Femur (tissue), 1 donor: ENCODE results near the gene ZBTB38.

Experiments used
- DNase-seq: peaks from one replicate; pipeline ENCODE4 v3.0.0-alpha.2; 2017

Gene ZBTB38

DNA sequence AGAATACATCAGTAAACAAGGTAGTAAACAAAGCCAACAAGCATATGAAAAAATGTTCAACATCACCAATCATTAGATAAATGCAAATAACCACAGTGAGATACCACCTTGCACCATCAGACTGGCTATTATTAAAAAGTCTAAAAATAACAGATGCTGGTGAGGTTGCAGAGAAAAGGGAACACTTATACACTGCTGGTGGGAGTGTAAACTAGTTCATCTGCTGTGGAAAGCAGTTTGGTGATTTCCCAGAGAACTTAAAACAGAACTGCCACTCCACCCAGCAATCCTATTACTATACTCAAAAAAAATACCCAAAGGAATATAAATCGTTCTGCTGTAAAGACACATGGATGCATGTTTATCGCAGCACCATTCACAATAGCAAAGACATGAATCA, 30.3 kb upstream of the ZBTB38 start:
- DNase-seq: no peak

DNA sequence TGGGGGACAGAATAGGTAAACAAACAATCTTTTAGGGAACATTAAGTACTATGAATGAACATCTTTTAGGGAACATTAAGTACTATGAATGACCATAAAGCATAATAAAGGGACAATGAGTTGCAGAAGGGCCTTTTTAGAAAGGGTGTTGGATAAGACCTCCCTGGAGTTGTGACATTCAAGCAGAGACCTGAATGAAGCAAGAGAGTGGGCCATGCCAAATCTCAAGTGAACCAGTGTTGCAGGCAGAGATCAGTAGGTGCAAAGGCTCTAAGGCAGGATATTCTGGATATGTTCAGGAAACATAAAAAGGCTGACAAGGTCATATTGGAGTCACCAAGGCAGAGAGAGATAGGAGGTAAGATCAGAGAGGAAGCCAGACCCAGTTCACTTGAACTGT, 29.4 kb upstream of the ZBTB38 start:
- DNase-seq: no peak

DNA sequence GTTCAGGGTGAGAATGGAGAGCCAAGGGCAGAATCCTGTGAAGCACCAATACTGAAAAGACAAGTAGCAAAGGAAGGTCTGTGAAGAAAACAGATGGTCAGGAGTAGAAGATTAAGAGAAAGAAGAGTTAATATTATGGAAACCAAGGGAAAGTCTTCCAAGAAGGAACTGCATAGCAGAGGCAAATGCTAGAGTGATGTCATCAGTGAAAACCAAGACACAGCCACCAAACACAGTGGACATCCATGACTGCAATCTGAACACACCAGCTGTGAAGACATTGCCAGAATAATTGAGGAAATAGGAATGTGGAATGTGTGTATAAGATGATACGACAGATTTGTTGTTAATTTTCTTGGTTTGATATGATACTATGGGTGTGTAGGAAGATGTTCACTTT, 26.8 kb upstream of the ZBTB38 start:
- DNase-seq: no peak

DNA sequence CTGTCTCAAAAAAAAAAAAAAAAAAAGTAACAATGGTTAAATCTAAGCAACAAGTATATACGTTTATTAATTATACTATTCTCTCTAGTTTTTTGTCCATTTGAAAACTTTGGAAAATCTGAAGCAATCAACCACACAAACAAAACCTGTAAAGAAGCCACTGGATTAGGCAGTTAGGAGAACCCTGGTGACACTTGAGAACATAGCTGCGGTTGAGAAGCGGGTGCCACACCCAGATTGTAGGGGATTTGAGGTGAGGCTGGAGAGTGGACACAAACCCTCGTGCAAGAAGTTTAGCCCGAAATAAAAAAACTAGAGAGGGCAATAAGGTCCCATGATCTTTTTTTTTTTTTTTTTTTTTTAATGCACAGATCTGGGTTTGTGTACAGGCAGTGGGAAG, 25.9 kb upstream of the ZBTB38 start:
- no peak for DNase-seq

DNA sequence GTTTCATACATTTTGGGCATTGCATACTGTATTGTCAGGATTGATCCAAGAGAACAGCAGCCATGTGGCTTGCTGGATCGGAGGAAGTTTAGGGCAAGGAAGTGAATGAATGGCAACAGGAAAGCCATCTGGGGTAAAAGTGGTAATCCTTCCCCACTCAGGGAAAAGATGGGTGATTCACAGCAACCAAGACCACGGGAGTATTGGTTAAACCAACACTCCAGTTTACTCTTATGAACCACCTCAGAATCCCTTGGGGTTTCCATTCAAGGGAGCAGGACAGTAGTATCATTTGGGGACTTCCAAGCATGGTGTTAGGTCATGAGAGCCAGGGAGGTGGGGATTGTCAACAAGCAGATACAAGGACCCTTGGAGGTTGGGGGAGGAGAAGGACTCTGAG, 25.2 kb upstream of the ZBTB38 start:
- no peak for DNase-seq

DNA sequence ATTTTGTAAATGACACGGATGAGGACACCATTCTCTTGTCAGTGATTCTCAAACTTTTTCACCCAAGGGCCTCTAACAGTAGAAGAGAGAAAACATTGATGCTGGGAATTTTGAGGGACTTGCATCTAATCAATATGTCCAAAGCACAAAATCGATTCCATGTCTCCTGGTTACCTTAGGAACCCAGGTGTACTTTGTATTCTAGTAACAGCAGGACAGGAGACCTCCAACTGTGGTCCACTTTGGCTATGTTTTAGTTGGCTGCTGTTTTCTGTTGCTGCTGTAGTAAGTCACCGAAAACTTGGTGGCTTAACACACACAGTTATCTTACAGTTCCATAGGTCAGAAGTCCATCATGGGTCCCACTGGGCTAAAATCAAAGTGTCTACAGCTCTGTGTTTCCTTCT, 24.4 kb upstream of the ZBTB38 start:
- DNase-seq: no peak

DNA sequence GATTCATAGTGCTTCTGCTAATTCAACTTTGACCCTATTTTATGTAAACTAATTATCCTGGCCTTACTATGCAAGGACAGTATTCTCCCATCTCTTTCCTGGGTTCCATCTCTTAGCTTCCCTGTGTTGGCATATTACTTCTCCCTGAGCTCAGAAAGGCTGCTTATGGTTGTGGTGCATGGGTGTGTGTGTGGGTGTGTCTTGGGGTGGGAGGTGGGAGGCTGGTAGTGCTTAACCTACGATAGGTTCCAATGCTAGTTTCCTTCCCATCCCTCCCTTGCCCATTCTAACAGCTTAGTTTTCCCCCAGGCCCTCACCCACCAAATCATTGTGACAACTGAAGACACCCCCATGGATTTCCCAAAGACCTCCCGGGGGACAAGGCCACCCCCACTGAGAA, 22.8 kb upstream of the ZBTB38 start:
- no peak for DNase-seq

DNA sequence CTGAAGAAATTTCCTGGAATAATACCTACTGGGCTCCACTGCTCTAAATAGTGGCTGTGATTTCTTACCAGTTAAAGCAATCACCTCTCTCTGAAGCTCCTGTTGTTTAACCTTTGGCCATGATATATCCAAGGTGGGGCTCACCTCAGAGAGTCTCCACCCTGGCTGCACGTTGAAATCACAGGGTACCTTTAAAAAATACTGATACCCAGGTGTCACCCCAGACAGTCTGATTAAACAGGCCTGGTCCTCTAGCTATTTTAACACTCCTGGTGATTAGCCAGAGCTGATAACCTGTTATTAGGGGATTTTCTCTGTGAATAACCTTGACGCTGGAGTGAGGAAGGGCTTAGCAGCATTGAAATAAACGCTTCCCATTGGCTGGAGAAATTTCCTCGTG, 22.3 kb upstream of the ZBTB38 start:
- no peak for DNase-seq

DNA sequence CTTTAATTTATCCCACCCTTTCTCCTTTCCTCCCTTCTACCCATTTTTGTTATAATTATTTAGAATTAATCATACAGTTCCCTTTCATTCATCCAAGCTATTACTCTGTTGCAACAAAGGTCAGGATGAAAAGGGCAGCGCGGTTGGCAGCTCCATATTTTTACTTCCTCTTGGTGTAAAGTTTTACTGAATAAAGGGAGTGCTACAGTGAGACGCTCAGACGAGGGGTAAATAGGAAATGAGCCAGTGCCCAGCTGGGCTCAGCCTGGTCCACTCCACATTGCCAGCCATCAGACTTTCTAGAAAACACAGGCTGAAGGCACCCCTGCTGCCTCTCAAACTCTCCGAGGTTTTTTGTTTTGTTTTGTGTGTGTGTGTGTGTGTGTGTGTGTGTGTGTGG, 21.9 kb upstream of the ZBTB38 start:
- no peak for DNase-seq

DNA sequence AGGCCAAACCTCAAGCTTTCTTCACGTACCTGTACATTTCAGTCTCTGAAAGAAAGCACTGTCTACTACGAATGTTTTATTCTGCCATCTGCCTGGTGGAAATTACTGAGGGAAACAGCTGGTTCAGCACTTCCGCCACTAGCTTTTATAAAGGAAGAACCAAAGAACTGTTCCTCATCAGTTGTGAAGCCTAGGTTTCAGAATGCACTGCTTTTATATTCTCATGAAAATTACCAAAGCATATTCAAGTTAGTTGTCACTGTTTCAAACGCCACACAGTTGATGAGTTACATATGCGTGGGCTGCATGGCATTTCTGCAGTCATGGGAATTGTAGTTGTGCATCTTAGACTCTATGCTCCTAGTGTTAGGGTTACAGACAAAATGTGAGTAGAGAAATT, 21.5 kb upstream of the ZBTB38 start:
- DNase-seq: no peak

DNA sequence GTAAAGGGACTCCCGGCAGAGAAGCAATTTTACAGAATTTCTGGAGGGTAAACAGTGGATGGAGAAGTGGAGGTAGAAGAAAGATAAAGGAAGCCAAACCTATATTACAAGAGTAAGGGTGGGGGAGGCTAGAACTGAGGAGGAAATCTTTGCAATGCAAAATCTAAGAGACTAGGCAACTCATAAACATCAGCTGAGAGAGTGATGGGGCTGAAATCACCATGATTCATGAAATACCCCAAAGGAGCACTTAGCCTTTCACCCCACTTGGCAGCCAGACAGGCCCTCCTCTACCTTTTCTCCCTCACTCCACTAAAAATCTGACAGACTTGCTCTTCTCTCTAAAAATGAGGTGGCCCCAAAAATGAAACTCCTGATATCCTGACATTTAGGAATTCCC, 19.5 kb upstream of the ZBTB38 start:
- no peak for DNase-seq

DNA sequence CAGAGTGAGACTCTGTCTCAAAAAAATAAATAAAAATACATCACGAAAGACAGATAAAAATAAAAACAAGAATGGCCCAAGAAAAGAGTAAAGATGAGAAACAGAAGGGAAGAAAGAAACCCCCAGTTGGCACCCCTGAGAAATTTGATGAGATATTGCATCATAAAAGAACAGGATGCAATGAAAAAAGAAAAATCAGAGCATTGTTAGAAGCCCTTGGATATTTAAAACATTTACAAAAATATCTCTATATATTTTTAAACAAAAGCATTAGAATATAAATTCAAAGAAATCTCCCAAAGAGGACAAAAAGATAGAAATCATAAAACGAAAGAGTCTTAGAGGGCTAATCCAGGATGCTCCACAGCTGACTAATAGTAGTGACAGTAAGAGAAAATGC, 18.6 kb upstream of the ZBTB38 start:
- no peak for DNase-seq

DNA sequence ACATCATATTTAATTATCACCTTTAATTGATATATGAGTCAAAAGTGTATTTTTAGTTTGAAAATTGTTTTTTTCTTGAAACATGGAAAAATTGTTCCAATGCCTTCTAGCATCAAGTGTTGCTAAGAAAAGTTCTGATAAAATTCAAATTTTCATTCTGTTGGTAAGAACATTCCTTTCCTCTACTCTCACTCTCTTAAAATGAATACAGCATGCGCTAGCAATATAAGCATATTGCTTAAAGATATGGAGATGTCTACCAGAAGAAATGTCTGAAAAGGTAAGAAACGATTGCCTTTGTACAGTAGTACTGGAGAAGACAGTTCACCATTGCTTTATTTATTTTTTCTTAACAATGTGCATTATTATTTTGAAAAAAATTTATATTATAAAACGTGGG, 17.6 kb upstream of the ZBTB38 start:
- no peak for DNase-seq

DNA sequence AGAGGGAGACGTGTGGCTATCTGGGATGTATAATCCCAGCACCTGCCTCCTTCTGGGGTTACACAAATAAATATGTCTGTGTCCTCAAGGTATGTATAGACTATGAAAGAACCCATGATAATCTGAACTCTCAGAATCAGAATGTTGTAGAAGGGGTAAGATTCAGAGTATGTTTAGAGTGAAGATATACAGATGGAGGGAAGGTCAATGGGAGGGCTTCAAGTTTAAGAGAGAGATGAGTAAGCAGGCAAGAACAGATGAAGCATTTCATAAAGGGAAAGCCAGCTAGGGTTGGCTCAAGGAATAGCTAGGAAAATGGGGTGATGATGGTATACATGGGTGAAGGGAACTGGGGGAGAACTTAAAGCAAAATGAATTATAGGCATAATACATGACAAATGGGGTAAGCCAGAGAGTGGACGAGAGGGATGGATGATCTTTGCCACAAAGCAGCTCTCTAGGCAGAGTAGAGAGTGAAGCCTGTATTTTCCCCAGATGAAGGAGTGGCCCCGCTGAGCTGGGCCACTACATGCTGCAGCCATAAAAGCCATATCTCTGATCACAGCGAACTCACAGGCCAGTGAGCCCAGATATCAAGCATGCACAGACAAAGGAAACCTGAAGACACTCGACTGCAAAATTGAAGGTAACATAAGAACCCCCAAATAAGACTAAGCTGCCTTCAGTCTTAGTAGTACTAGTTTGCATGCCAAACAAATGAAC, 15.9 kb upstream of the ZBTB38 start:
- no peak for DNase-seq

DNA sequence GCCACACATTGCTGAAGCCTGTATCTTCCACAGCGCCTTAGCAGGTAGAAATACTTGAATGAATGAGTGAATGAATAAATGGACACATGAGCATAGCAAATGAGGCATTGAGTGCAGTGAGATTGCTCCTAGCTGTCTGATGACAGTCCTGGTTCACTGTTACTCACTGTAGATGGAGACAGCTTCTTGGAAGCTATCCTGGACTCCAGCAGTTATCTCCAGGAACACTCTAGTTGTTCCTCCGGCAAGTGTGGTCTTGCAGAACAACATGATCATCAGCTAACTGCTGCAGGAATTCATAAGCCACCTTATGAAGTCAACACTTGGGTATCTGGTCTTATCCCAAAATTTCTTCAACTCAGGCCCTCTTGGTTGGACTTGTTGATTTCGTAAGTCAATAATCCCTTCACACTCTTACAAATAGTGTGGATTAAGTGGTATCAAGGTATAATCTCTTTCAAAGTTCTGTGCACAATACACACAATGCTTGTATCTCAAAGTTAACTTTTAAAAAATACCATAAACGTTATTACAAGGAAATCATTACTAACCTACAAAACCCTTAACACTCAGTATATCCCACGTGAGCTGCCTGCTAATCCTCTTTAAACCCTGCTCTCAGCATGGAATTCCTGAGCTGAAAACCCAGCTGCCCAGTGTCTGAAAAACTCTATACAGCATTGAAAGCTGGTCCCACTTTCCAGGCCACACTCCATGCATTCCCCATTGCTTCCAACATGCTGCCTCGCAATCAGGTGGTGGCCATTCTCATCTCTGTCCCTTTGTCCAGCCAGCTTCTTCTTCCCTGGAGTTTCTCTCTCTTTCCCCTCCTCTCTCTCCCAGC, 14.4 kb upstream of the ZBTB38 start:
- DNase-seq: no peak

DNA sequence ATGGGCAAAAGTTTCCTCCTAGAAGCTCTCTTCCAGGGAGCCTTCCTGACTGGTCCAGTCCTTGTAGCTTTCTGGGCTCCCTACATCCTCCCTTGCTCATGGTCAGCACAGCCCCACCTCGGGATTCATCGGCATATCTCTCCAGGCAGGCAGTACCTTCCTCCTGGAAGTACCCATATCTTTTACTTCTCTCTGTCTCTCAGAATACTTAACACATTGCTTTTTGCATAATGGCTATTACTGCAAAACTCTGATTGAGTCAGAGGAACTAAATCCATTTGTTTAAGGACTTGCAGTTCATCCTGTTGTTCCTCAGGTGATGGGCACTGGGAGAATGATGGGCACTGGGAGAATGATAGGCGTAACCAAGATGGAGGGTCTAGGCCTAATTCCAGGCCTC, 13.8 kb upstream of the ZBTB38 start:
- no peak for DNase-seq

DNA sequence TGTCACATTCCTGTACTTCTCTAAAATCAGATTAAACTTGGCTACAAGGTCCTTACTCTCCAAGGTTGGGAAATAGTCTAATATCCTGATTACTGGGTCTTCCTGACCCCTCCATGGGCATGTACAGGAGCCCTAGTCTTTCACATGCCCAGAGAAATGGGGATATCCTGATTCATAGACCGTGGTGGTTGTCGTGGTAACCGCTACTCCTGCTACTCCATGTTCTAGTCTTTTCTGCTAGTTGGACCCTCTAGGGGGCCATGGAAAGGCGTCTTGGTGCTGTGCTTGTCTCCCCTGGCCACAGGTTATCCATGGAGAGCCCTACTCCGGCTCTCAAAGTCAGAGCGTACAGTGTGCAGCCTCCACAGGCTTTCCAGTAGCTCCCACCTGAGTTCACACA, 13.1 kb upstream of the ZBTB38 start:
- no peak for DNase-seq

DNA sequence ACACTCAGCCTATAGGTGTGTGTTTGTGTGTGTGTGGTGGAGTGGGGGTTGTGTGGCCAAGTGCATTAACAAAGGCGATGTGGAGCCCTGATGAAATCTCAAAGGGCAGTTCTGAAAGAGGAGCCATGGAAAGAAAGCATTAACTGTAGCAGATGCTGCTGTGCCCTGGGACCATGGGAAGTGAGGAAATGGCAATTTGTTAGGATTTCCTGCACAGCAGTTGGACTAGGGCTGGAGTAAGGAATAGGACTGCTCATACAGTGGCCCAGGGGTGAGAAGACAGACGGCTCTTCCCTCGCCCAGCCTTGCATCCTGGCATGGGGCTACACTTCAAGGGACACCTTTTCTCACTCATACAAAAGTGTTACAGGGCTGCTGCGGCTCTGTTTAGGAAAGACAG, 12.3 kb upstream of the ZBTB38 start:
- DNase-seq: no peak

DNA sequence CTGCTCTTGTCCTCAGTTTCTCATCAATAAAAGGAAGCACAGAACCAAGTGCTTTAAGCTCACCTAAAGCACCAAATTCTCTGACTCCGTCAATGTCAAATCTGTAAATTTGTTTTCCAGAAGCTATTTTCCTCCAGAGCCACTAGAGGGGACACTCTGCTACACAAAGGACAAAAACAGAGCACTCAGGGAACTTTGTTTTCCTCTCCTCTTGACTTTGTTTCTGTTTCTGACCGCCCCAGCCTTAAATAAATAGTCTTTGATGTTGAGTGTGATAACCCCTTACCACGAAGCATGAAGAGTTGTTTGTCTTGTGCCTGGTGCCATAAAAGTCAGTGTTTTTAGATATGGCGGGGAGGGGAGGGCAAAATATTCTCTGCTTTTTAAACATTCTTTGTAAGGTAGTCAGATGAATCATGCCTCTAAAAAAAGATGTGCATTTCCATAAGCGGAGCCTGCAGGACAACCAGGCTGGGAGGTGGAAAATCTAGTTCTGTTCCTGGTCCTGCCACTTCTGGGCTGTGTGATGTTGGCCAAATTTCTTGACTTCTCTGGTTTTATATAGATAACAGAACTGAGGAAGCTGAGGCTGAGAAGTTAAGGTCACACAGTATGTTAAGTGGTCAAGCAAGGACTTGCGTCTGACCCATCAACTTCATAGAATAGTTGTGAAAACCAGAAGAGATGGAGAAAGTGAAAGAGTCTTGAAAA, 7.3 kb upstream of the ZBTB38 start:
- DNase-seq: no peak

DNA sequence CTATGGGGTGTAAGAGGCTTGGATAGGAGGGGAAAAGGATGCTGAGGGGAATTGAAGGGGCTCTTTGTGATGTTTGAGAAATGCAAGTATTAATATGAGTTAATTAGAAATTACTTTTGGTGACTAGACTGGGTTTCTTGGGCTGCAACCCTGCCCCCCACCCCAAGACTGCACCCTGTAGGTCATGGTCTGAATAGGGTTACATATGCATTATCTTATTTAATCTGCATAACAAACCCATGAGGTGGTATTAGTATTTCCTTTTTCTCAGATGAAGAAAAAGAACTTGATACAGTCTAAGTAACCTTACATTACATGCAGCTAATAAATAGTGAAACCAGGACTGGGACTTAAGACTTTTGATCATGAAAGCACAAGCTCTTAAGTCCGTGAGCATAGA, 5.6 kb upstream of the ZBTB38 start:
- no peak for DNase-seq

DNA sequence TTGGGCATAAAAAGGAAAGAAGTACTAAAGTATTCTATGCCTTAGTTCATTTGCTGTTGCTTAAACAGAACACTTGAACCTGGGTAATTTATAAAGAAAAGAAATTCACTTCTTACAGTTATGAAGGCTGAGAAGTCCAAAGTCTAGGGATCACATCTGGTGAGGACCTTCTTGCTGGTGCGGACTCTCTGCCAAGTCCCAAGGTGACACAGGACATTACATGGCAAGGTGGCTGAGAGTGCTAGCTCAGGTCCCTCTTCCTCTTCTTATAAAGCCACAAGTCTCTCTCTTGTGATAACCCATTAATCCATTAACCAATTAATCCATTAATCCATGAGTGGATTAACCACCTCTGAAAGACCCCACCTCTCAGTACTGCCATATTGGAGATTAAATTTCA, 3.1 kb upstream of the ZBTB38 start:
- DNase-seq: no peak

DNA sequence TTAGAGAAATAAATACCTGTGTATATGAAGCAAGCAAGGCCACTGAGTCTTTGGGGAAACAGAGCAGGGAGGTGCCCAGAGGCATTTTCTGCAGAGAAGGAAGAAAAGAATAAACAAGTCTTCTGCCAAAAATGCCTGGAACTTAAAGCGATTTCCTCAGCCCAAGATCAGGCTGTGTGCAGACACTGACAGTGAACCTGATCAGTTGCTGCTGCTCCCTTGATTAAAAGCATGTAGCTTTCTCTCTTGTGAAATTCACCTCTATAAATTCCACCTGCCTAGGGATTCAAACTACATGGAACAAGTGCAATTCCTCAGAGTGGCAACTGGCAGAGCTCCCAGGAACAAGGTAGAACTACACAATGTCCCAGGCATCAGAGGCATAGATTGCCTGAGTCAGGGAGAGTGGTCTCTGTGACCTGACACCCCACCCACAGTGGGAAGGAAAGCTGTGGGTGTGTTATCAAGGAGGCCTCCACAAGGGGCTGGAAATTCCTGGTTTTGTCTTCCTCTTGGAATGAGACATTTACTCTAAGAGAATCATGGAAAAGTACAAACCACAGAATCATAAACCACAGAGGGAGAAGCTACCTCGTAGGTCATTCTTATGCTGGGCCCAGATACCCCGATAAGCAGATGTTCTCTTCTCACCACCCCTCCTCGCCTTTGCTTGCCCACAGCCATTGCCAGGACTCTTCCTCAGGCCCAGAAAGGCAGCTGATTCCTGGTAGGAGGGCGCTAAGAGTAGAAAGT, 1.8 kb upstream of the ZBTB38 start:
- DNase-seq: peak; percentile 37

DNA sequence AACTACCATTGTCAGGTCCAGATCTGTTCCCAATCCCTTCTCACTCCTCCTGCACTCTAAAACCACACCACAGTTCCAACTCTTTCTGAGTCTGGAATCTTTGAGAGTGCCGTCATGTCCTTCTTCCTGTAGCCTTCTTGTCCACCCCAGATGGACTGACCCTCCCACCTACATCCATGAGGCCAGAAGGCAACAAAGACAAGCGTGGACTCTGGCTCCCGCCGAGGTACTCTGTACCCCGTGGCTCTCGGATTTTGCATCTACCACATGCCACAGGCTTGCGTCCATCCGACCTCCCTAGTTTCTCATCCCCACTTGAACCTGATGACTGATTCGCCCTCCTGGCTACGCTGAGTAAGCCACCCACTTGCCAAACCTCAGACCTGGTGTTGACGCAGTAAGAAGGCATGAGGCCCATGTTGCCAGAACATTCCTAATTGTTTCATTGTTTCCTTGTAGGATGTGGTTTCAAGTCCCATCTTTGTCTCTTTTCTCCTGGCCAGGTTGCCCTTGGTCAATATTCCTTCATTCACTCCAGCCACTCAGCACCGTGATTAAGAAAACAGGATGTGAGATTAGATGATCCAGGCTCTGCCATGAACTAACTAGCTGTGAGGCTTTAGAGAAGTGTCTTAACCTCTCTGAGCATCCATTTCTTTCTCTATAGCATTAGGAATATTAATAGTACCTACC, 1.1 kb upstream of the ZBTB38 start:
- DNase-seq: no peak
